Left kidney (tissue), 8 donors: ENCODE results near the gene CASKIN1. TPM values are rescaled to one million over a fixed set of nuclear protein-coding genes. Genes with fewer than 3 reads are reported as not detected.
"Not testable (repeated sequence)": the region's sequence is repeated elsewhere in the genome, so short reads cannot be mapped to it uniquely, and the experiment has no call there.

Source experiments
- DNase-seq: peaks from one replicate; pipeline ENCODE4 v3.0.0-alpha.2; 2013
- long read RNA-seq, 8 donors: transcript quantifications; one replicate each; lab custom pipeline, GENCODE V29; 2026
- polyA plus RNA-seq: library from polyadenylated mRNA; unstranded; fragments of 120-200 nt; gene quantifications from one replicate; pipeline ENCODE4 v1.2.1, GENCODE V29; 2013; ENCODE audit not compliant: insufficient read length

Gene CASKIN1
- polyA plus RNA-seq = 1.5 TPM
- long read RNA-seq, donor 1 = 0 reads
- long read RNA-seq, donor 2, partial matches to known transcripts = 35 of 51 reads
- long read RNA-seq, donor 2, other reads (novel, unspliced or antisense) = 16 of 51 reads
- long read RNA-seq, donor 3 = 0 reads
- long read RNA-seq, donor 4 = 0 reads
- long read RNA-seq, donor 5 = 0 reads
- long read RNA-seq, donor 6, partial matches to known transcripts = 6 of 15 reads
- long read RNA-seq, donor 6, other reads (novel, unspliced or antisense) = 9 of 15 reads
- long read RNA-seq, donor 7 = 0 reads
- long read RNA-seq, donor 8 = 0 reads

- no peak for DNase-seq
Measured at GRCh38 chr16:2196162-2196980, at the start of gene CASKIN1. Gene CASKIN1 (minus strand): TSS chr16:2196605. CDS start chr16:2196432, 173 bp downstream.

- DNase-seq = no peak
Measured at GRCh38 chr16:2244926-2245795, 48.8 kb upstream of the CASKIN1 start.

GRCh38 chr16:2244301-2244700 is 47.9 kb upstream of the CASKIN1 start:
- DNase-seq = no peak

- DNase-seq = no peak
Measured at GRCh38 chr16:2243781-2244180, 47.4 kb upstream of the CASKIN1 start.

GRCh38 chr16:2243031-2243528 is 46.7 kb upstream of the CASKIN1 start:
- no peak for DNase-seq

GRCh38 chr16:2242598-2242997 is 46.2 kb upstream of the CASKIN1 start:
- DNase-seq = no peak

- DNase-seq = not testable (repeated sequence)
Measured at GRCh38 chr16:2240331-2240730, 43.9 kb upstream of the CASKIN1 start.

- no peak for DNase-seq
Measured at GRCh38 chr16:2238838-2239675, 42.7 kb upstream of the CASKIN1 start.

GRCh38 chr16:2238150-2238837 is 41.9 kb upstream of the CASKIN1 start:
- DNase-seq = no peak

GRCh38 chr16:2237493-2238149 is 41.2 kb upstream of the CASKIN1 start:
- DNase-seq = no peak

- no peak for DNase-seq
Measured at GRCh38 chr16:2237102-2237482, 40.7 kb upstream of the CASKIN1 start.

GRCh38 chr16:2236337-2237101 is 40.1 kb upstream of the CASKIN1 start, which contains the start of gene DNASE1L2:
Gene DNASE1L2 (plus strand): TSS chr16:2236444. CDS start chr16:2236817, 373 bp downstream.
- no peak for DNase-seq

- no peak for DNase-seq
Measured at GRCh38 chr16:2235695-2236336, 39.4 kb upstream of the CASKIN1 start.

GRCh38 chr16:2235234-2235651 is 38.8 kb upstream of the CASKIN1 start:
- DNase-seq = no peak

- DNase-seq = no peak
Measured at GRCh38 chr16:2234813-2235170, 38.4 kb upstream of the CASKIN1 start.

- DNase-seq = no peak
Measured at GRCh38 chr16:2233872-2234812, 37.7 kb upstream of the CASKIN1 start.

- DNase-seq = no peak
Measured at GRCh38 chr16:2233046-2233775, 36.8 kb upstream of the CASKIN1 start.
